ENCODE data around the gene CAP2. TPM values are rescaled to one million over a fixed set of nuclear protein-coding genes. Genes with fewer than 3 reads are reported as not detected.

CAP2 gene
- total and polyA plus RNA-seq, 9 of the 15 experiments (the other 6 are each of a cell fraction or from before 2014, with no cell fraction given): not detected

DNA sequence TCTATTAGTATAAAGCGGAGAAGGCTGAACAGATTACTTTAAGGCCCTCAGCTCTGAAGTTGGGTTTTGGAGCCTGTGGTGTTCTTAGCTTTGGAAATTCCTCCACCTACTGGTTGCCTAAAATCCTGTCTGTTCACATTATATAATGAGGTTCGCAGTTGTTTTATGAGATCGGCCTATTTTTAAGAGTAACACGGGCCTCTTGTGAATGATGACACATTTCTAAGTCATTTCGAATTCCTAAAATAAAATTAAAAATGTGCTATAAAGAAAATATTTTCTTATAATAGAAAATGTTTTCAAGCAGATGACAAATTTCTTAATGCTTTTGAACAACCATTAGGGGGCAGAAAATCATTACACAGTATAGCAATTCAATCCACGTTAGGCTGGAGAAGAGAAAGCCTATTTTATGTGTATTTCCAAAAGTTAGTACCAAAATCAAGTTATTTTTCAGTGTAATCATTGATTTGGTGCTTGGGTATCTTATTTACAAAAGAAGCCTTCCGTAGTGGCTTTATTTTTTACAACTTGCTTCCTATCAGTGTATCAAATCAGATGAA, 190.9 kb downstream of the CAP2 start (continued):
- TF ChIP-seq THRA (IDR thresholded peaks at IDR 0.05) (no peak), ZFP1 (CRISPR knock-in tag; IDR thresholded peaks at IDR 0.05) (no peak), NONO (IDR thresholded peaks at IDR 0.05; ENCODE audit: low read depth in 2 of 2, low read length in 1 of 2) (no peak), NR1H2 (CRISPR knock-in tag; IDR thresholded peaks at IDR 0.05) (no peak), RBBP5 (IDR thresholded peaks at IDR 0.05; ENCODE audit: borderline replicate concordance, insufficient read depth, low read length, poor library complexity, severe bottlenecking) (no peak), BCOR (IDR thresholded peaks at IDR 0.05) (no peak), NFATC3 (IDR thresholded peaks at IDR 0.05) (peak; percentile 52; the same call in 1 of the 2 replicates), SREBF1 (IDR thresholded peaks at IDR 0.05; ENCODE audit: borderline replicate concordance, low read depth, low read length) (no peak), SOX6 (IDR thresholded peaks at IDR 0.05) (no peak), HDAC1 (IDR thresholded peaks at IDR 0.05) (no peak), SMARCE1 (IDR thresholded peaks at IDR 0.05) (no peak), CBFA2T2 (conservative IDR thresholded peaks at IDR 0.05) (no peak), MIER1 (IDR thresholded peaks at IDR 0.05; ENCODE audit: low read depth) (no peak), JUND (IDR thresholded peaks at IDR 0.05; ENCODE audit: borderline replicate concordance, low read depth, low read length) (0 out of 2 replicates have a peak, but pooled peaks have one; percentile 10), JUND (tag; IDR thresholded peaks at IDR 0.05; ENCODE audit: borderline replicate concordance, low read depth, low read length) (no peak)
- TF ChIP-seq, protein P1, sequence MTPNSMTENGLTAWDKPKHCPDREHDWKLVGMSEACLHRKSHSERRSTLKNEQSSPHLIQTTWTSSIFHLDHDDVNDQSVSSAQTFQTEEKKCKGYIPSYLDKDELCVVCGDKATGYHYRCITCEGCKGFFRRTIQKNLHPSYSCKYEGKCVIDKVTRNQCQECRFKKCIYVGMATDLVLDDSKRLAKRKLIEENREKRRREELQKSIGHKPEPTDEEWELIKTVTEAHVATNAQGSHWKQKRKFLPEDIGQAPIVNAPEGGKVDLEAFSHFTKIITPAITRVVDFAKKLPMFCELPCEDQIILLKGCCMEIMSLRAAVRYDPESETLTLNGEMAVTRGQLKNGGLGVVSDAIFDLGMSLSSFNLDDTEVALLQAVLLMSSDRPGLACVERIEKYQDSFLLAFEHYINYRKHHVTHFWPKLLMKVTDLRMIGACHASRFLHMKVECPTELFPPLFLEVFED (CRISPR knock-in tag; conservative IDR thresholded peaks at IDR 0.05): no peak
- TF ChIP-seq, protein P2, sequence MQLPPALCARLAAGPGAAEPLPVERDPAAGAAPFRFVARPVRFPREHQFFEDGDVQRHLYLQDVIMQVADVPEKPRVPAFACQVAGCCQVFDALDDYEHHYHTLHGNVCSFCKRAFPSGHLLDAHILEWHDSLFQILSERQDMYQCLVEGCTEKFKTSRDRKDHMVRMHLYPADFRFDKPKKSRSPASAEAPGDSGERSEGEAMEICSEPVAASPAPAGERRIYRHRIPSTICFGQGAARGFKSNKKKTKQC (CRISPR knock-in tag; IDR thresholded peaks at IDR 0.05): no peak
- TF ChIP-seq, protein P3, sequence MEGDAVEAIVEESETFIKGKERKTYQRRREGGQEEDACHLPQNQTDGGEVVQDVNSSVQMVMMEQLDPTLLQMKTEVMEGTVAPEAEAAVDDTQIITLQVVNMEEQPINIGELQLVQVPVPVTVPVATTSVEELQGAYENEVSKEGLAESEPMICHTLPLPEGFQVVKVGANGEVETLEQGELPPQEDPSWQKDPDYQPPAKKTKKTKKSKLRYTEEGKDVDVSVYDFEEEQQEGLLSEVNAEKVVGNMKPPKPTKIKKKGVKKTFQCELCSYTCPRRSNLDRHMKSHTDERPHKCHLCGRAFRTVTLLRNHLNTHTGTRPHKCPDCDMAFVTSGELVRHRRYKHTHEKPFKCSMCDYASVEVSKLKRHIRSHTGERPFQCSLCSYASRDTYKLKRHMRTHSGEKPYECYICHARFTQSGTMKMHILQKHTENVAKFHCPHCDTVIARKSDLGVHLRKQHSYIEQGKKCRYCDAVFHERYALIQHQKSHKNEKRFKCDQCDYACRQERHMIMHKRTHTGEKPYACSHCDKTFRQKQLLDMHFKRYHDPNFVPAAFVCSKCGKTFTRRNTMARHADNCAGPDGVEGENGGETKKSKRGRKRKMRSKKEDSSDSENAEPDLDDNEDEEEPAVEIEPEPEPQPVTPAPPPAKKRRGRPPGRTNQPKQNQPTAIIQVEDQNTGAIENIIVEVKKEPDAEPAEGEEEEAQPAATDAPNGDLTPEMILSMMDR (IDR thresholded peaks at IDR 0.05 in 2 of 3, conservative IDR thresholded peaks at IDR 0.05 in 1 of 3; ENCODE audit: insufficient read depth in 2 of 3, low read depth in 1 of 3, low read length in 3 of 3): peak; percentile 88 to 96 (median 91)
- TF ChIP-seq, protein P4, sequence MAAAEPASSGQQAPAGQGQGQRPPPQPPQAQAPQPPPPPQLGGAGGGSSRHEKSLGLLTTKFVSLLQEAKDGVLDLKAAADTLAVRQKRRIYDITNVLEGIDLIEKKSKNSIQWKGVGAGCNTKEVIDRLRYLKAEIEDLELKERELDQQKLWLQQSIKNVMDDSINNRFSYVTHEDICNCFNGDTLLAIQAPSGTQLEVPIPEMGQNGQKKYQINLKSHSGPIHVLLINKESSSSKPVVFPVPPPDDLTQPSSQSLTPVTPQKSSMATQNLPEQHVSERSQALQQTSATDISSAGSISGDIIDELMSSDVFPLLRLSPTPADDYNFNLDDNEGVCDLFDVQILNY (CRISPR knock-in tag; IDR thresholded peaks at IDR 0.05): no peak
- TF ChIP-seq, protein P5, sequence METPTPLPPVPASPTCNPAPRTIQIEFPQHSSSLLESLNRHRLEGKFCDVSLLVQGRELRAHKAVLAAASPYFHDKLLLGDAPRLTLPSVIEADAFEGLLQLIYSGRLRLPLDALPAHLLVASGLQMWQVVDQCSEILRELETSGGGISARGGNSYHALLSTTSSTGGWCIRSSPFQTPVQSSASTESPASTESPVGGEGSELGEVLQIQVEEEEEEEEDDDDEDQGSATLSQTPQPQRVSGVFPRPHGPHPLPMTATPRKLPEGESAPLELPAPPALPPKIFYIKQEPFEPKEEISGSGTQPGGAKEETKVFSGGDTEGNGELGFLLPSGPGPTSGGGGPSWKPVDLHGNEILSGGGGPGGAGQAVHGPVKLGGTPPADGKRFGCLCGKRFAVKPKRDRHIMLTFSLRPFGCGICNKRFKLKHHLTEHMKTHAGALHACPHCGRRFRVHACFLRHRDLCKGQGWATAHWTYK (CRISPR knock-in tag; IDR thresholded peaks at IDR 0.05): no peak
